Measurements from ENCODE around the gene IGF1. TPM values are rescaled to one million over a fixed set of nuclear protein-coding genes. Genes with fewer than 3 reads are reported as not detected.

The IGF1 gene
- total and polyA plus RNA-seq, 10 of the 15 experiments (the other 5 are each of a cell fraction or from before 2014, with no cell fraction given): 2.4 to 9.2 (median 3.5) TPM

GRCh38 chr12:102462795-102463465 is 17.4 kb downstream of the IGF1 start:
- TF ChIP-seq RAD51 (IDR thresholded peaks at IDR 0.05): no peak
- no peak for TF ChIP-seq SUZ12 (IDR thresholded peaks at IDR 0.05; ENCODE audit: unreplicated experiment)
- TF ChIP-seq FOS (IDR thresholded peaks at IDR 0.05; ENCODE audit: borderline replicate concordance, extremely low read depth, insufficient read length): no peak
- no peak for TF ChIP-seq EGR1 (IDR thresholded peaks at IDR 0.05; ENCODE audit: borderline replicate concordance in 1 of 2, low read depth in 2 of 2, low read length in 2 of 2)
- no peak for TF ChIP-seq YY1 (IDR thresholded peaks at IDR 0.05; ENCODE audit: low read depth, low read length)
- TF ChIP-seq IRF4 (IDR thresholded peaks at IDR 0.05; ENCODE audit: low read depth, low read length): no peak
- TF ChIP-seq IRF5 (IDR thresholded peaks at IDR 0.05; ENCODE audit: borderline replicate concordance): no peak
- no peak for TF ChIP-seq BACH1 (IDR thresholded peaks at IDR 0.05; ENCODE audit: borderline replicate concordance)
- no peak for TF ChIP-seq CREB1 (IDR thresholded peaks at IDR 0.05; ENCODE audit: low read depth)
- TF ChIP-seq FOXK2 (IDR thresholded peaks at IDR 0.05): no peak
- no peak for TF ChIP-seq BHLHE40 (IDR thresholded peaks at IDR 0.05; ENCODE audit: borderline replicate concordance in 1 of 2, low read depth in 2 of 2, low read length in 1 of 2)
- TF ChIP-seq WRNIP1 (IDR thresholded peaks at IDR 0.05; ENCODE audit: borderline replicate concordance, low read depth, low read length): no peak
- TF ChIP-seq, protein P1, sequence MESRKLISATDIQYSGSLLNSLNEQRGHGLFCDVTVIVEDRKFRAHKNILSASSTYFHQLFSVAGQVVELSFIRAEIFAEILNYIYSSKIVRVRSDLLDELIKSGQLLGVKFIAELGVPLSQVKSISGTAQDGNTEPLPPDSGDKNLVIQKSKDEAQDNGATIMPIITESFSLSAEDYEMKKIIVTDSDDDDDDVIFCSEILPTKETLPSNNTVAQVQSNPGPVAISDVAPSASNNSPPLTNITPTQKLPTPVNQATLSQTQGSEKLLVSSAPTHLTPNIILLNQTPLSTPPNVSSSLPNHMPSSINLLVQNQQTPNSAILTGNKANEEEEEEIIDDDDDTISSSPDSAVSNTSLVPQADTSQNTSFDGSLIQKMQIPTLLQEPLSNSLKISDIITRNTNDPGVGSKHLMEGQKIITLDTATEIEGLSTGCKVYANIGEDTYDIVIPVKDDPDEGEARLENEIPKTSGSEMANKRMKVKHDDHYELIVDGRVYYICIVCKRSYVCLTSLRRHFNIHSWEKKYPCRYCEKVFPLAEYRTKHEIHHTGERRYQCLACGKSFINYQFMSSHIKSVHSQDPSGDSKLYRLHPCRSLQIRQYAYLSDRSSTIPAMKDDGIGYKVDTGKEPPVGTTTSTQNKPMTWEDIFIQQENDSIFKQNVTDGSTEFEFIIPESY (IDR thresholded peaks at IDR 0.05): no peak
- TF ChIP-seq TBL1XR1 (IDR thresholded peaks at IDR 0.05; ENCODE audit: low read depth, low read length): no peak
- TF ChIP-seq PML (IDR thresholded peaks at IDR 0.05; ENCODE audit: low read length): no peak
- no peak for TF ChIP-seq POLR2A (IDR thresholded peaks at IDR 0.05; ENCODE audit: low read depth, low read length)
- no peak for FAIRE-seq
- BruUV-seq (replicated peaks): no TSS peak
- Histone ChIP-seq H3K4me1 (ENCODE audit: control insufficient read depth, insufficient read depth, low read length) (no peaks in the 10 kb centered on the region), H3K9me3 (replicated peaks; ENCODE audit: control insufficient read depth, insufficient read depth, low read length) (no peaks in the 10 kb centered on the region), H3K4me2 (ENCODE audit: control insufficient read depth, insufficient read depth) (no peak overlapping the region), H3K36me3 (ENCODE audit: control insufficient read depth in 2 of 2, insufficient read depth in 2 of 2, low read length in 1 of 2) (no peaks in the 10 kb centered on the region), H3K27ac (ENCODE audit: control insufficient read depth, insufficient read depth) (no peak overlapping the region), H2AFZ (ENCODE audit: control insufficient read depth, low read depth, low read length) (no peak overlapping the region), H3K27me3 (replicated peaks in 1 of 2; ENCODE audit: control insufficient read depth in 2 of 2, insufficient read depth in 2 of 2, low read length in 1 of 2) (no peaks in the 10 kb centered on the region), H3K79me2 (ENCODE audit: control insufficient read depth, insufficient read depth, low read length) (no peaks in the 10 kb centered on the region), H3K4me3 (no peak overlapping the region), H4K20me1 (ENCODE audit: control insufficient read depth, insufficient read depth) (no peaks in the 10 kb centered on the region), H3K9ac (ENCODE audit: control insufficient read depth, insufficient read depth, low read length) (no peak overlapping the region)
- DNase-seq (ENCODE audit: low read depth, low spot score): no peak
- WGBS (ENCODE audit: insufficient coverage, insufficient replicate concordance, low lambda C conversion rate, missing lambda C conversion rate): 37% methylated on average over 8 of the region's 8 CpGs
- ChIA-PET CTCF (interaction anchor here (1.2 to 2.0 kb wide), 3 partner anchors 9 to 21 kb away, joined by 4 to 5 read pairs (median 4); no protein-coding TSS in a partner anchor), POLR2A (no interaction called here), RAD21 (ENCODE audit: unreplicated experiment) (interaction anchor here (2.4 kb wide), 1 partner anchor 16 kb away, joined by 4 read pairs; no protein-coding TSS in a partner anchor), SMC1A (ENCODE audit: uncharacterized antibody, unreplicated experiment) (interaction anchor here (0.8 to 1.8 kb wide), 6 partner anchors 8 to 367 kb away, joined by 3 to 5 read pairs (median 4); no protein-coding TSS in a partner anchor)
- ATAC-seq: no peak
- in situ Hi-C loops (cut with MboI) (no loop called here), intact Hi-C loops (cut with micrococcal nuclease; ENCODE audit: unreplicated experiment) (no loop called here)
